Thyroid gland (tissue), 4 donors: ENCODE measurements around the gene CLEC2D. TPM values are rescaled to one million over a fixed set of nuclear protein-coding genes. Genes with fewer than 3 reads are reported as not detected.
"Not testable (repeated sequence)": the region's sequence is repeated elsewhere in the genome, so short reads cannot be mapped to it uniquely, and the experiment has no call there.

ENCODE experiments used
- DNase-seq, 2 donors: peaks; one replicate each; pipeline ENCODE4 v3.0.0-alpha.2; 2019
- H3K27ac ChIP-seq, 3 donors: fragments of 200-600 bp; sonication (generic); 1 replicate in 2 of 3; 2 replicates in 1 of 3; pipeline ENCODE4 v1.5.1; 2016 to 2019; ENCODE audit warnings: mild to moderate bottlenecking in 1 of 3, moderate library complexity in 1 of 3
- H3K27me3 ChIP-seq: fragments of 200-600 bp; sonication (generic); one replicate; pipeline ENCODE4 v1.5.1; 2019
- H3K36me3 ChIP-seq, 2 donors: fragments of 200-600 bp; sonication (generic); one replicate each; pipeline ENCODE4 v1.5.1; 2016 to 2019
- H3K4me1 ChIP-seq, 2 donors: fragments of 200-600 bp; sonication (generic); one replicate each; pipeline ENCODE4 v1.5.1; 2017 to 2019
- H3K4me3 ChIP-seq, 3 donors: fragments of 200-600 bp; sonication (generic); replicated peaks in 1 of 3; 1 replicate in 2 of 3; 2 replicates in 1 of 3; pipeline ENCODE4 v1.5.1; 2016; ENCODE audit warnings: mild to moderate bottlenecking in 1 of 3
- H3K9me3 ChIP-seq: fragments of 200-600 bp; sonication (generic); one replicate; pipeline ENCODE4 v1.5.1; 2017
- POLR2A ChIP-seq, 2 donors: fragments of 450-650 bp; IDR thresholded peaks; one replicate each; pipeline ENCODE4 v1.6.1; 2017; ENCODE audit warnings: antibody characterized with exemption in 2 of 2, mild to moderate bottlenecking in 2 of 2, moderate library complexity in 1 of 2
- WGBS, 2 donors: methylation state at CpG; one replicate each; pipeline ENCODE4 v1.1.5; 2017; 5-methylcytosine and 5-hydroxymethylcytosine counted together
- intact Hi-C: fragments of 100-400 bp; cut with DNase I; formaldehyde crosslinking; loops from one replicate; pipeline ENCODE4 v1.15.1; 2023
- total RNA-seq, 4 donors: library from RNA; depleted of rRNA; stranded (reverse); fragments of >200 nt; gene quantifications; one replicate each; pipeline ENCODE4 v1.2.3, GENCODE V29; 2016
- TF ChIP-seq, protein P1 (sequence below), 6 experiments: fragments of 200-600 bp in 3 of 6; fragments of 450-650 bp in 3 of 6; sonication (generic) in 3 of 6; IDR thresholded peaks; one replicate each; pipeline ENCODE4 v1.5.1; 2016 to 2019; ENCODE audit warnings: antibody characterized with exemption in 6 of 6, mild to moderate bottlenecking in 2 of 6, inconsistent platforms in 1 of 6, moderate library complexity in 1 of 6

Gene CLEC2D
- total RNA-seq, 4 donors from 2014 or later, result 4.9 to 11.3 (median 9.8) TPM

DNA sequence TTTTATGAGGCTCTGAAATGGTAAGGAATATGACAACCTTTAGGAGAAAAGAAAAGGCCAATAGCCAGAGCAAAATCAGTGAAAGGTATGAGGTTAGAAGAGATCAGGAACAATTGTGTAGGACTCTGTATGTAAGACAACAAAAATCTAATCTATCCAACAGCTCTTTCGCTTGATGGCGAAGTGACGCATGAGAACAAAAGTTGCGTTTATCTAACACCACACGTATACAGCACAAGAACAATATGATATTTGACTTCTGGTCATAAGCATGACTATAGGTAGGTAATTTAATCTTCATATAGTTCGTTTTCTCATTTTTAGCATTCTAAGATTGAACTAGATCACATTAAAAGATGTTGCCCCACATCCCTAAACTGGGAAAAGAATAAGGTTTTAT lies 61.9 kb downstream of the CLEC2D start:
- H3K4me3 ChIP-seq, result no peak overlapping the region
- TF ChIP-seq, protein P1, sequence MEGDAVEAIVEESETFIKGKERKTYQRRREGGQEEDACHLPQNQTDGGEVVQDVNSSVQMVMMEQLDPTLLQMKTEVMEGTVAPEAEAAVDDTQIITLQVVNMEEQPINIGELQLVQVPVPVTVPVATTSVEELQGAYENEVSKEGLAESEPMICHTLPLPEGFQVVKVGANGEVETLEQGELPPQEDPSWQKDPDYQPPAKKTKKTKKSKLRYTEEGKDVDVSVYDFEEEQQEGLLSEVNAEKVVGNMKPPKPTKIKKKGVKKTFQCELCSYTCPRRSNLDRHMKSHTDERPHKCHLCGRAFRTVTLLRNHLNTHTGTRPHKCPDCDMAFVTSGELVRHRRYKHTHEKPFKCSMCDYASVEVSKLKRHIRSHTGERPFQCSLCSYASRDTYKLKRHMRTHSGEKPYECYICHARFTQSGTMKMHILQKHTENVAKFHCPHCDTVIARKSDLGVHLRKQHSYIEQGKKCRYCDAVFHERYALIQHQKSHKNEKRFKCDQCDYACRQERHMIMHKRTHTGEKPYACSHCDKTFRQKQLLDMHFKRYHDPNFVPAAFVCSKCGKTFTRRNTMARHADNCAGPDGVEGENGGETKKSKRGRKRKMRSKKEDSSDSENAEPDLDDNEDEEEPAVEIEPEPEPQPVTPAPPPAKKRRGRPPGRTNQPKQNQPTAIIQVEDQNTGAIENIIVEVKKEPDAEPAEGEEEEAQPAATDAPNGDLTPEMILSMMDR (IDR thresholded peaks at IDR 0.05), result no peak
- no peak for TF ChIP-seq POLR2A (IDR thresholded peaks at IDR 0.05)
- DNase-seq, result no peak
- 71 to 72% methylated on average over 6 of the region's 6 CpGs for WGBS, 2 donors
- intact Hi-C loops, result no loop called here
- H3K4me1 ChIP-seq, result no peaks in the 10 kb centered on the region
- H3K9me3 ChIP-seq, result no peaks in the 10 kb centered on the region
- no peaks in the 10 kb centered on the region for H3K27me3 ChIP-seq
- no peak overlapping the region for H3K27ac ChIP-seq
- no peaks in the 10 kb centered on the region for H3K36me3 ChIP-seq

GRCh38 chr12:9731797-9732196 lies 62.3 kb downstream of the CLEC2D start:
- no peaks in the 10 kb centered on the region for H3K4me1 ChIP-seq
- intact Hi-C loops, result no loop called here
- H3K4me3 ChIP-seq, result no peak overlapping the region
- H3K9me3 ChIP-seq, result no peaks in the 10 kb centered on the region
- 87 to 89% methylated on average over 2 of the region's 2 CpGs for WGBS, 2 donors
- H3K27ac ChIP-seq, result no peak overlapping the region
- H3K27me3 ChIP-seq, result no peaks in the 10 kb centered on the region
- no peaks in the 10 kb centered on the region for H3K36me3 ChIP-seq
- DNase-seq, result no peak
- TF ChIP-seq, protein P1 (IDR thresholded peaks at IDR 0.05), result no peak
- TF ChIP-seq POLR2A (IDR thresholded peaks at IDR 0.05), result no peak

DNA sequence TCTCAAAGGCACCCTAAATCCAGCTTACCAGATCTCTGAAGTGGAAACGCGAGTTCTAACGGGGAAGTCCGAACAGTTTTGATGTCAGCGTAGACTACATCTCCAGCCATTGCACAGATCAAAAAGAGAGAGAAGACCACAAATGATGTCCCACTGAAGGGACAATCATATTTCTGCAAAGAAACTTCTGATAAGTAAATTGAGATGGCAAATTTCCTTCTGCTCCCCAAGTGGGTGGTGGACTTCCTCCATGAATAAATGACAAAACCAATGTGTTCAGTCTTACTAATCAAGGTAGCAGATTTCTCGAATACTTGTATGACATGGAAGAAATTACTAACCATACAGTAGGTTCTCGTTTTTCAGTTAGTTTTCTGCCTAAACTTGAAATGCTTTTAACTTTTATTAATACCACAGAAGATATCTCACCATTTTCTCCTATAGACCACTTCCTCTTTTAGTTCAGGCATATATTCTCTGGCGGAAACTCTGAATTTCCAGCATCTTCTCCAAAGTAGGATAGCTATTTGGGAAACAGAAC lies 63.5 kb downstream of the CLEC2D start, which contains the start of gene CLECL1:
TSS of gene CLECL1 (minus strand) at position 177 of the 541 bp plus-strand sequence.
- intact Hi-C loops, result no loop called here
- WGBS, 2 donors, result 77 to 79% methylated on average over 8 of the region's 8 CpGs
- no peak for DNase-seq
- TF ChIP-seq, protein P1 (IDR thresholded peaks at IDR 0.05), result no peak
- Histone ChIP-seq H3K27ac (no peak within 1 kb of the TSS), H3K4me3 (no peak within 1 kb of the TSS), H3K27me3 (no peaks in the 10 kb centered on the region), H3K4me1 (no peaks in the 10 kb centered on the region), H3K9me3 (no peaks in the 10 kb centered on the region), H3K36me3 (no peaks in the 10 kb centered on the region)

DNA sequence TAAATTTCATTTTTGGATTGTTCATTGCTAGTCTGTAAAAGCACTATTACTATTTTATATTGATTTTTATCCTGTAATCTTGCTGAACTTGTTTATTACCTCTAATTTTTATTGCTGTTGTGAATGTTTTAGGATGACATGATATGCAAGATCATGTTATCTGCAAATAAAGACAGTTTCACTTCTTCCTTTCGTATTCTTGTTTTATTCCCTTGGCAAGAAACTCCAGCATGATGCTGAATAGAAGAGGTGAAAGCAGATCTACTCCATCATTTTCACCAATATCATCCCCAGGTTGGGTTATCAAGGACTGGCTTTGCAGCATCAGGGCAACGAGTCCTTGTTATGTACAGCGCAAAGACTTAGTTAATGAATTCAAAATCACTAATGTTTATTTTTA lies 66.1 kb downstream of the CLEC2D start:
- Histone ChIP-seq H3K27me3 (no peaks in the 10 kb centered on the region), H3K4me1 (peaks cover 0 to 3% of the 10 kb centered on the region in 2 donors), H3K4me3 (no peak overlapping the region), H3K9me3 (no peaks in the 10 kb centered on the region), H3K36me3 (no peaks in the 10 kb centered on the region), H3K27ac (no peak overlapping the region)
- DNase-seq, result no peak
- intact Hi-C loops, result no loop called here
- 89 to 92% methylated on average over 3 of the region's 3 CpGs for WGBS, 2 donors
- no peak for TF ChIP-seq POLR2A (IDR thresholded peaks at IDR 0.05)
- TF ChIP-seq, protein P1 (IDR thresholded peaks at IDR 0.05), result no peak

DNA sequence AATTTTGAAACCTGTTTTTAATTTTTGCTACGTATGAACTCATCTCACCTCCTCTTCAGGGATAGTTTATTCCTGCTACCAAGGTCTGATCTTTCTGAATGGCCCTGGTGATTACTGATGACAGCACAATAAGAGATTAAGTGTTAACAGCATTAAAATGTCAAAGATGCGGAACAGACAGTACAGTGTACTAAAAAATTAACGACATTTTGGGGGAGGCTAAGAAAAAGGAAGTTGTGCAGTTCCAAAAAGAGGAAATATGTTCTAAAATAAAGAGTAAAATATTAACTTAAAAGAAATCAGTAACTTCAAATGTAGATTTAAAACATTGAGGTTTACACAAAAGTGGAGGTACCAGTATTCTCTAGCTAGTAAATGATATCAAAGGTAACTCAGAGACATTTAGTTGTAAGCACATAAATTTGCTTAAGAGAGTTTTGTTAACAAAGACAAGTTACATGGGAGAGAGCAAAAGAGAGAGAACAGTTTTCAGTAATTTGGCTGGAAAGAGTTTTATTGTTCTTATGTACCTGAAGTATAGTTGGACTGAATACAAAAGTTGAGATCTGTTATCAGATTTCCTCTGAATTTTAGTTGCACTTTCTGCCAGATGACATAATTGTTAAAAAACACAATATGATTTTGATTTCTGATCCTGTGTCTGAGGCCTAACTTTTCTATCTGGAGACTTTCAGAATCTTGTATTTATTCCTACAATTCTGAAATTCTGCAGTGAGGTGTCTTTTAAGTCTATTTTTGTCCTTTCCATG lies 67.6 kb downstream of the CLEC2D start:
- Histone ChIP-seq H3K36me3 (no peaks in the 10 kb centered on the region), H3K27me3 (no peaks in the 10 kb centered on the region), H3K27ac (peak overlapping the region in 1 of 3 donors; percentile 5), H3K4me1 (peaks cover 0 to 5% of the 10 kb centered on the region in 2 donors), H3K4me3 (no peak overlapping the region), H3K9me3 (no peaks in the 10 kb centered on the region)
- TF ChIP-seq, protein P1 (IDR thresholded peaks at IDR 0.05), result no peak
- no peak for TF ChIP-seq POLR2A (IDR thresholded peaks at IDR 0.05)
- WGBS, 2 donors, result 71 to 72% methylated on average over 3 of the region's 3 CpGs
- intact Hi-C loops, result no loop called here
- no peak for DNase-seq

- 90 to 96% methylated on average over 14 of the region's 14 CpGs for WGBS, 2 donors
- H3K27me3 ChIP-seq, H3K27ac ChIP-seq, intact Hi-C loops, H3K36me3 ChIP-seq, H3K9me3 ChIP-seq, DNase-seq, H3K4me1 ChIP-seq, H3K4me3 ChIP-seq: not testable (repeated sequence)
Observed at GRCh38 chr12:9738905-9739304, 69.4 kb downstream of the CLEC2D start.
